KG1 (cell line): ENCODE measurements around the gene TTC3.
"Not testable (repeated sequence)": the region's sequence is repeated elsewhere in the genome, so short reads cannot be mapped to it uniquely, and the experiment has no call there.

Source experiments
- DNase-seq: peaks from one replicate; lab custom pipeline; 2025; lab: John Stamatoyannopoulos, UW

The TTC3 gene, protein sequence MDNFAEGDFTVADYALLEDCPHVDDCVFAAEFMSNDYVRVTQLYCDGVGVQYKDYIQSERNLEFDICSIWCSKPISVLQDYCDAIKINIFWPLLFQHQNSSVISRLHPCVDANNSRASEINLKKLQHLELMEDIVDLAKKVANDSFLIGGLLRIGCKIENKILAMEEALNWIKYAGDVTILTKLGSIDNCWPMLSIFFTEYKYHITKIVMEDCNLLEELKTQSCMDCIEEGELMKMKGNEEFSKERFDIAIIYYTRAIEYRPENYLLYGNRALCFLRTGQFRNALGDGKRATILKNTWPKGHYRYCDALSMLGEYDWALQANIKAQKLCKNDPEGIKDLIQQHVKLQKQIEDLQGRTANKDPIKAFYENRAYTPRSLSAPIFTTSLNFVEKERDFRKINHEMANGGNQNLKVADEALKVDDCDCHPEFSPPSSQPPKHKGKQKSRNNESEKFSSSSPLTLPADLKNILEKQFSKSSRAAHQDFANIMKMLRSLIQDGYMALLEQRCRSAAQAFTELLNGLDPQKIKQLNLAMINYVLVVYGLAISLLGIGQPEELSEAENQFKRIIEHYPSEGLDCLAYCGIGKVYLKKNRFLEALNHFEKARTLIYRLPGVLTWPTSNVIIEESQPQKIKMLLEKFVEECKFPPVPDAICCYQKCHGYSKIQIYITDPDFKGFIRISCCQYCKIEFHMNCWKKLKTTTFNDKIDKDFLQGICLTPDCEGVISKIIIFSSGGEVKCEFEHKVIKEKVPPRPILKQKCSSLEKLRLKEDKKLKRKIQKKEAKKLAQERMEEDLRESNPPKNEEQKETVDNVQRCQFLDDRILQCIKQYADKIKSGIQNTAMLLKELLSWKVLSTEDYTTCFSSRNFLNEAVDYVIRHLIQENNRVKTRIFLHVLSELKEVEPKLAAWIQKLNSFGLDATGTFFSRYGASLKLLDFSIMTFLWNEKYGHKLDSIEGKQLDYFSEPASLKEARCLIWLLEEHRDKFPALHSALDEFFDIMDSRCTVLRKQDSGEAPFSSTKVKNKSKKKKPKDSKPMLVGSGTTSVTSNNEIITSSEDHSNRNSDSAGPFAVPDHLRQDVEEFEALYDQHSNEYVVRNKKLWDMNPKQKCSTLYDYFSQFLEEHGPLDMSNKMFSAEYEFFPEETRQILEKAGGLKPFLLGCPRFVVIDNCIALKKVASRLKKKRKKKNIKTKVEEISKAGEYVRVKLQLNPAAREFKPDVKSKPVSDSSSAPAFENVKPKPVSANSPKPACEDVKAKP (N-terminal part only)

DNA sequence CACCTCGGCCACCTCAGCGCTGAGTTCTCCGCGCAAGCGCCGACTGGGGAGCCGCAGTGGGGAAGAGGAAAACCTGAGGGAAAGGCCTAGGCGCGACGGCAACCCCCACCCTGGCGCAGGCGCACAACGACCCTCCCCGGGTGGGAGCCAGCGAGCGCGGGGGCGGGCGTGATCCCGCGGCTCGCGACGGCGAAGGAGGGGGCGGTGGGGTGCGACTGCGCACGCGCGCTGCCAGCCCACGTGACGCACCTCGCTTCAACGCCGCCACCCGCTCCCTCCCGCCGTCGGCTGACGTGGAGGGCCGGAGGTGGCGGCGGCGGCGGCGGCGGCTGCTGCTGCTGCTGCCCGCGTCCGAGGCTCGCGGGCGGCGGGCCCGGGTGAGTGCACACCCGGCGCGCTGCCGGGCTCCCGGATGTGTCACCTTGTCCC lies at the start of gene TTC3, which contains the start of gene PIGP:
TSS of gene TTC3 (plus strand) at position 267 of the 429 bp plus-strand sequence. CDS start 14,004 bp downstream, outside the sequence.
TSS of gene PIGP (minus strand) at position 84 of the 429 bp plus-strand sequence. CDS start 556 bp downstream, outside the sequence.
- DNase-seq, result peak; percentile 77

DNA sequence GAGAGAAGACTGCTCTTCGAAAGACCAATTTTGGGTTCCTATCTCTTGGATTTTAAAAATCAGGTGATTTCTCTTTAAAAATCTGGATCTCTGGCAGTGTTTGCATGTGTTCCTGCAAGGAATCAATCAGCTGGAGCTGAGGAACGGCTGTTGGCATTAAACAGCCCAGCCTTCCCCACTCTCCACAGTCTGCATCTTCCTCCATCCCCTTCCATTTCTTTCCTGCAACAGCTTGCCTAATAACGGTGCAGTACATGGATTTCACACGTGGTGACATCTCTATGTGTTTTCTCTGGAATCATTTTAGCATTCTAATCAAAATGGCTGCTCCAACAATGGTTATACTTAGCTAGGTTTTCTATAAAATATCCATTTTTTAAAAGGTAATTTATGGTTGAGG lies 46.6 kb upstream of the TTC3 start:
- no peak for DNase-seq

DNA sequence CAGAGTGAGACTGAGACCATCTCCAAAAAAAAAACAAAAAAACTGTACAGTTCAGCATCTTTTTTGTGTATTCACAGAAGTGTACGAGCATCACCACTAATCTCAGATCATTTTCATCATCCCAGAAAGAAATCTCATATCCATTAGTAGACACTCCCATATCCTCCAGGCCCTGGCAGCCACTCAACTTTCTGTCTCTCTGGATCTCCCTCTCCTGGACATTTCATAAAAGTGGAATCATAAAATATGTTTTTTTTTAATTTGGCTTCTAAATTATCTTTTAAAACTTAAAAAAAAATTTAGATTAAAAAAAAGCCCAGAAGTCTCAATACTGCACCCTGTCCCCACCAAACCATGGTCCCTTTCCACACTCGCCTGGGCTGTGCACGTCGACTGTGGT lies 44.5 kb upstream of the TTC3 start:
- no peak for DNase-seq

DNA sequence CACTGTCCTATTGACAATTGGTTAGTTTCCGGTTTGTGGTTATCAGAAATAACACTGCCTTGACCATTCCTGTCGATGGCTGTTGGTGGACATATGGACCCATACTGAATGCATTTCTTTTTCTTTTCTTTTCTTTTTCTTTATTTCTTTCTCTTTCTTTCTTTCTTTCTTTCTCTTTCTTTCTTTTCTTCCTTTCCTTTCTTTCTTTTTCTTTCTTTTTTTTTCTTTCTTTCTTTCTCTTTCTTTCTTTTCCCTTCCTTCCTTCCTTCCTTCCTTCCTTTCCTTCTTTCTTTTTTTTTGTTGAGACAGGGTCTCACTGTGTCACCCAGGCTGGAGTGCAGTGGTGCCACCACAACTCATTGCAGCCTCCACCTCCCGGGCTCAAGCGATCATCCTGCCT lies 42.2 kb upstream of the TTC3 start:
- DNase-seq, result no peak

DNA sequence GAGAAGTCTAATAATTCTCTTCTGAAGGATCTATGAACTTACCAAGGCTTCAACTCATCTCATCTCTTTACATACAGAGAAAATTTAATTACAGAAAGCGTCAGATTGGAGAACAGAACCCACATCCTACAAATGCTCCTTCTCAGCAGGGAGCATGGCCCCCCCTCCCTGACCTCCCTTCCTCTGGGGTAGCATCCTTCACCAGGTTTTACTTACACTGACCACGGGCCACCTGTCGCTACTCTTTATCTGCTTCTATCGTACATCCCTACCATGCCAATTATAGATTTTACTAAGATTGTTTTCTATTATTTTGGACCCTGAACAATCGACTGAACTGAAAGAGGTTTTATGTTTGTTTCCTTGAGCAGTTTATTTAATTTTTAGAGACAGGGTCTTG lies 40.8 kb upstream of the TTC3 start:
- no peak for DNase-seq

DNA sequence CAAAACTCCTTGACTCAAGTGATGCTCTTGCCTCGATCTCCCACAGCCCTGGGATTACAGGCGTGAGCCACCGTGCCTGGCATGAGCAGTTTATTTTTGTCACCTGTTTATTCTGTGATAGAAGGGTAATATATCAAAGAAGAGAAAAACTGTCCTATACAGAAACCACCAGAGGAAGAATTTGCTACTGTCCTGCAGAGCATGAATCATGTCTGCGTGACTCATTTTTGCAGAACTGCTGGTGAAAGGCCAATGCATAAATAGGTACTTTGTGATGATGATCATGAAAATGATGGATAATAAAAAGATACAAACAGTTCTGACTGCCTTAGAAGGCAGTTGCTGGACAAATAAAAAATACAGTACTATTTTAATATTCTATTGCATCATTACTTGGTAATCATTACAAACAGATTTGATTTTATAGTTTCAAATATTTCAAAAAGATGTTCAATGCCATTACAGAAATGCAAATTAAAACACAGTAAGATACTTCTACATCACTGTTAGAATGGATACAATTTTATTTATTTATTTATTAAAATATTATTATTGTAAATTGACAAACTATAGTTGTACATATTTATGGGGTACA lies 40.1 kb upstream of the TTC3 start:
- DNase-seq, result no peak

DNA sequence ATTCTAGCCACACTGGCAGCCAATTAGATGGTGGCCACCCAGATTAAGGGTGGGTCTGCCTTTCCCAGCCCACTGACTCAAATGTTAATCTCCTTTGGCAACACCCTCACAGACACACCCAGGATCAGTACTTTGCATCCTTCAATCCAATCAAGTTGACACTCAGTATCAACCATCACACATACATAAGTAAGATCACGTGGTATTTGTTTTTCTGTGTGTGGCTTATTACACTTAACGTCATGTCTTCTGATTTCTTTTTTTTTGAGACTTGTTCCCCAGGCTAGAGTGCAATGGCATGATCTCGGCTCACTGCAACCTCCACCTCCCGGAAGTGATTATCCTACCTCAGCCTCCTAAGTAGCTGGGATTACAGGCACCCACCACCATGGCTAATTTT lies 38.7 kb upstream of the TTC3 start:
- not testable (repeated sequence) for DNase-seq

DNA sequence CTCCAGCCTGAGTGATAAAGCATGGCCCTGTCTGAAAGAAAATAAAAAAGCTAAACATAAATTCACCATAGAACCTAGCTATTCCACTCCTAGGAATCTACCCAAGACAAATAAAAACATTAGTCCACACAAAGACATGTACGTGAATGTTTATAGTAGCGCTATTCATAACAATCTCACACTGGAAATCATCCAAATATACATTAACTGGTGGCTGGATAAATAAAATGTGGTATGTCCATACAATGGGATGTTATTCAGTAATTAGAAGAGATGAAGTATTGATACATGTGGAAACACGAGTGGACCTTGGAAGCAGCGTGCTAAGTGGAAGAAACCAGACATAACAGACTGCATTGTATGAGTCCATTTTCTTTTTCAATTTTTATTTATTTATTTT lies 36.9 kb upstream of the TTC3 start:
- no peak for DNase-seq

DNA sequence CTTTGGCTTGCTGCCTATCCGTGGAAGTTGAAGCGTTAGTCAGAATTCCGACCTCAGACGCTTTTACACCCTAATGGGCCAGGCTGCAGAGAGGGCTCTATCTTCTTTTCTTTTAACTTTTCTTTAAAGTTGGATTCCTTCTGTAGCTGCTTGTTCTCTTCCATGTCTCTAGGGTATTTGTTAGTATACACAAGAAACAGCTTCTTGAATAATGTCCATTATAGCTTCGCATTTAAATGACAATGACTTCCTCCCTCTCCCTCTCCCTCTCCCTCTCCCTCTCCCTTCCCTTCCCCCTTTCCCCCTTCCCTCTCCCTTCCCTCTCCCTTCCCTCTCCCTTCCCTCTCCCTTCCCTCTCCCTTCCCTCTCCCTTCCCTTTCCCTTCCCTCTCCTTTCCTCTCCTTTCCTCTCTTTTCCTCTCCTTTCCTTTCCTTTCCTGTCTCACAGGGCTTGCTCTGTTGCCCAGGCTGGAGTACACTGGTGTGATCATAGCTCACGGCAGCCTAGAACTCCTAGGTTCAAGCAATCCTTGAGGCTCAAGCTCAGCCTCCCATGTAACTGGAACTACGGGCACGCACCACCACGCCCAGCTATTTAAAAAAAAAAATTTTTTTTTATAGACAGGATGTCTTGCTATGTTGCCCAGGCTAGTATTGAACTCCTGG lies 33.5 kb upstream of the TTC3 start:
- no peak for DNase-seq

DNA sequence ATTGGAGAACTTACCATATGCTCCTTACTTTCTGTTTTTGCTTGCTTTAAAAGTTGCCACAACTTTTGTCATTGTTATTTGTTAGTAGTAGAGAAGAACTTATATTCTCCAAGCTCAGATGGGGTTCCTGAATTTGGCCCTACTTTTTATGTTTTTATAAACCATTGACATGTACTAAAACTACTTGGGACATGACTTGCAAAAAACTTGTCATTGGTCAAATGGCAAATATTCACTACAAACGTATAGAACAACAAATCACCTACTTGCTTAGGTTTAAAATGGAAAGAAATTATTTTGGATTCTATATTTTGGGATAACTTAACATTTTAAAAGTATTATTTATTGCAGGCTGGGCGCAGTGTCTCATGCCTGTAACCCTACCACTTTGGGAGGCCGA lies 32.8 kb upstream of the TTC3 start:
- DNase-seq, result no peak

DNA sequence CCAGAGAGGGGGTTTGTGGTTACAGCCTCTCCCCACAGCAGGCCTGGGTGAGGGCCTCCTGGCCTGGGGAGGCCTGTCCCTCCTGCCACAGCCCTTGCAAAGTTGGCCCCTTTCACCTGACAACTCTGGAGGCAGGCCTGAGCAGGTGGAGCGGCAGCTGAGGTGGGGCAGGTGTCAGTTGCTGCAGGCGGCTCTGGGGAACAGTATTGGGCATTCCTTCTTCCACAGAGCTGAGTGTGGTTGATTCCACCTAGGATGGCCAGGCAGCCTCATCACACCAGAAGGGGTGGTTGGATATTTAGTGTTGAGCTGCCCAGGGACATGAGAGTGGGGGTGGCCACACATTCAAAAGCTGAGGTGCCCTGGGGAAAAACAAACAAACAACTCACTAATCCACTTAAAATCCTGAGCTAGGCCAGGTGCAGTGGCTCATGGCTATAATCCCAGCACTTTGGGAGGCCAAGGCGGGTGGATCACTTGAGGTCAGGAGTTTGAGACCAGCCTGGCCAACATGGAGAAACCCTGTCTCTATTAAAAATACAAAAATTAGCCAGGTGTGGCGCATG lies 31.3 kb upstream of the TTC3 start:
- DNase-seq, result no peak

DNA sequence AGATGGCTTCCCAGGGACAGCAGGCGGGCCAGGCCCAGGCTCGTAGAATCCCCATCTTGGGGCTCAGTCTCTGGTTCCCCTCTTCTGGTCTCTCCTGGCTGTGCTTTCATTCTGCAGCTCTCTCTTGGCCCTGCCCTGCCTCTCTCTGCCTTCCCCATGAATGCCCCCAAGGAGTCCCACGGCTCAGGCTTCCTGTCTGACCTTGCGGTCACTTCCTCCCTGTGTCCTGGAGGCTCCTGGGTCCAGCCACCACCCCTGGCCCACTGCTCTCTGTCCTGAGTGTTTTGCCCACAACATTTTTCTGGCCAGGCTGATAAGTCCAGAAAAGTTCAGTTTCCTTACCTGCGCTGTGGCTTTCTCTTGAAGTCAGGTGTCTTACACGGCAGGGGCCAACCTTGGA lies 29.2 kb upstream of the TTC3 start:
- no peak for DNase-seq

DNA sequence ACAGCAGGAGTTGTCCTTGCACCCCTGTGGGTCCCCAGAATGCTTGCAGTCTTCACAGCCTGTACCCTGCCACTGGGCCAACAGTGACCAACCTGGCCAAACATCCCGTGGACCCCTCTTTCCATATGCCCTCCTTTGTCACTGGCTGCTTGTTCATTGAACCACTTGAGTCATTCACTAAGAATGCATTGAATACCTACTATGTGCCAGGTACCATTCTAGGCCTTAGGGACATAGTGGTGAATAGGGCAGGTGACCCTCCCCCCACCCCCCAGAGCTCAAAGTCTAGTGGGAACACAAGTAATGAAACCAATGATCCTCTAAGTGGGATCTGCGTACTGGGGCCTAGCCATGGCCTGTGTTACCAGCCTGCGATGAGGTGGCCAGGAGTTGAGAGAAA lies 28.4 kb upstream of the TTC3 start:
- DNase-seq, result no peak

DNA sequence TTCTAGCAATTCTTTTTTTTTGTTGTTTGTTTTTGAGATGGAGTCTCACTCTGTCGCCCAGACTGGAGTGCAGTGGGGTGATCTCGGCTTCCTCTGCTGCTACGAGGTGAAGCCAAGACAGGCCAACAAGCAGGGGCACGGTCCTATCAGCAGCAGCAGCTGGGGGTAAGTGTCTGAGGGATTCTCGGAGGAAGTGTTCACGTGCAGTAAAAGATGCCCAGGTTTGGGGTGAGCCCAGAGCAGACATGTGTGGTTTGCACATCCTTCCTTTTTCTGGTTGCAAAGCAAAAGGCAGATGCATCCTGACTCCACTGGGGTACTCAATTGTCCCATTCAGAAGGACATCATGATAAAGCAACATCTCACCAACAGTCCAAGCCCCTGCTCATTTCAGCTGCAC lies 27.9 kb upstream of the TTC3 start:
- DNase-seq, result peak; percentile 83

DNA sequence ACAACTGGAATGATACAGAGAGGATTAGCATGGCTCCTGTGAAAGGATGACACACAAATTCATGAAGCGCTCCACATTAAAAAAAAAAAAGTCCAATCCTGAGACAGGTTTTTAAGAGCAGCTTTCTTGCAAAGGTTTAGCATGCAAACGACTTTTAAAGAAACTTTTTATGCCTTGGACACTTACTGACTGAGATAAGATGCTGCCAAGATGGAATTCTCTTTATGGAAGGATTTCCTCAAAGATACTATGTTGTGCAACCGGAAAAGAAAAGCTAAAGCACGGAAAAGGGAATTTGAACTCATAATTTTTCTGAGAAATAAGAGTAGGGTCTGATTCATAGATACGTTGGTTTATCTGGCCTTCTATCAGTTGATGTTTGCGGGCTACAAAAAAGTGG lies 27.5 kb upstream of the TTC3 start:
- no peak for DNase-seq

DNA sequence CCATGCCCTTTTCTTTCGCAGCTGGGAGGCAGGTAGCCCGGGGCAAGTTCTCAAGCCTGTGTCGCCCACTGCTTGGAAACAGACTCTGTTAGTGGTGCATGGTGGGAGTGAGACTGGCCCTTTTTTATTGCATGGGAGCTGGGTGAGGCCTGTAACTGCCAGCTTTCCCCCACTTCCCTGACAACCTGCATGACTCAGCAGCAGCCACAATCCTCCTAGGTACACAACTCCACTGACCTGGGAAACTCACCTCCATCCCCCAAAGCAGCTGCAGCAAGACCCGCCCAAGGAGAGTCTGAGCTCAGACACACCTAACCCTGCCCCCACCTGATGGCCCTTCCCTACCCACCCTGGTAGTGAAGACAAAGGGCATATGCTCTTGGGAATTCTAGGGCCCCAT lies 26.0 kb upstream of the TTC3 start:
- DNase-seq, result no peak

DNA sequence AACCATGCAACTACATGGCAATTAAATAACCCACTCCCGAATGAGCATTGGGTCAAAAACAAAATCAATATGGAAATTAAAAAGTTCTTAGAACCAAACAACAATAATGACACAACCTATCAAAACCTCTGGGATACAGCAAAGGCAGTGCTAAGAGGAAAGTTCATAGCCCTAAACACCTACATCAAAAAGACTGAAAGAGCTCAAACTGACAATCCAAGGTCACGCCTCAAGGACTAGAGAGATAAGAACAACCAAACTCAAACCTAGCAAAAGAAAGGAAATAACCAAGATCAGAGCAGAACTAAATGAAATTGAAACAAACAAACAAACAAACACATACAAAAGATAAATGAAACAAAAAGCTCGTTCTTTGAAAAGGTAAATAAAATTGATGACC lies 23.3 kb upstream of the TTC3 start:
- not testable (repeated sequence) for DNase-seq

DNA sequence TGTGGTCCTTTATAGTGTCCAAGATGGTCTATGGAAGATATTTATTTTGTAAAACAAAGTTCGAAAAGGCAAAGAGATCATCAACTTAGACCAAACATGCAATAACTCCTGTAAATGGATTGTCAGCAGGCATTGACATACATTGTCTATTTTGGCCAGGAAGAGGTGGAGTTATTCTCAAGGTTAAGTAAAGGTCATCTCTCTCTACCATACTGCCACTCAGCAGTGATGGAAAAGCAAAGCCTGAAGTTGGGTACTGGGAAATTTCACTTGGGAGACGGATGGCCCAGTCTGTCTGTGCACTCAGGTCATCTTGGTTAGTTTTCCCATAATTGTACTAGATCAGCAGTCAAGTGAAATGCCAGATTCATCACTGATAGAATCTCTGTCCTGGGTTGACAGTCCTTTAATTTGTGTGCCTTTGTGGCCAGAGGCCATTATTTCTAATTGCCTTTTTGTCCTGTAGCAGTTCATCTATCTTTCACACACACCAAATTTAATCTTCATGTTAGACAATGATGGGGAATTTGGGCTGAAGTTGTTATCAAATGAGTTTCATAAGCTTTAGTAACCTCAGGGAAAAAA lies 17.7 kb upstream of the TTC3 start:
- DNase-seq, result no peak

DNA sequence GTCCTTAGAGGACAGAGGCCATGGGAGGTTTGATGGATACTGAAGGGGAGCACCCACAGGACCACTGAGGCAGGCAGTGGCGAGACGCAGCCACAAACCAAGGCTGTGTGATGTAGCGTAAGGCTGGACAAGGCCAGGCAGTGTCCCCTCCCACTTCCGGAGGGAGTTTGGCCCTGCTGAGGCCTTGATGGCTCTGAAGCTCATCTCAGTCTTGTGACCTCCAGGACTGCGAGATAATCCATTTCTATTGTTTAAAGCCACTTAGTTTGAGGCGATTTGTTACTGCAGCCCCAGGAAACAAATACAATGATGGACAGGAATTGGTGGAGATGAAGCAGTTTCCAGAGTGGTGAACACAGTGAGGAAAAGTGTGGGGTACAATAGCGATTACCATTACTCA lies 15.4 kb upstream of the TTC3 start:
- no peak for DNase-seq

DNA sequence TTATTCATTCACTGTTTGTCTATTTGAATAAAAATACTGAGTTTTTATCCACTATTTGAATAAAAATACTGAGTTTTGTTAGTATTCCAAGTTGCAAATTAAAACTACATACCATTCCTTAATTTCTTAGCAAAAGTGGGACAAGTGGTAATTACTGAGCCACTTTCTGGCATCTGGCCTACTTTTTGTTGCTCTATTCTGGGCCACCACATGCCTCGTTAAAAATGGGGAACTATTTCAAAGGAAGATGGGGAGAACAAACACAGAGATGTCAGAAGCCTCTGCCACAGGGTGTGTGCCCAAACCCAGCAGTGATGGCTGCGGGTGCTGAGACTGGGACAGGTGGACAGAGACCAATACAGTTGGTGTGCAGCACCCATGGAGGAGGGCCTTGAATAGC lies 14.8 kb upstream of the TTC3 start:
- no peak for DNase-seq

DNA sequence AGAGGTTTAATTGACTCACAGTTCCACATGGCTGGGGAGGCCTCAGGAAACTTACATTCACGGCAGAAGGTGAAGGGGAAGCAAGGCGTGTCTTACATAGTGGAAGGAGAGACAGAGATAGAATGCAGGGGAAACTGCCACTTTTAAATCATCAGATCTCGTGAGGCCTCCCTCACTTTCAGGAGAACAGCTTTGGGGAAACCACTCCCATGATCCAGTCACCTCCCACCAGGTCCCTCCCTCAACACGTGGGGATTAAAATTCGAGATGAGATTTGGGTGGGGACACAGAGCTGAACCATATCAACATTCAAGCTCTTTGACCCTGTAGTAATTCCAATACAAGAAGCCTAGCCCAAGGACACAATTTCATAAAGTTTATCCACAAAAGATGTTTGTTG lies 13.9 kb upstream of the TTC3 start:
- DNase-seq, result no peak
